HG02623 (cell line): ENCODE results near the gene IL1A.

Experiments used
- ATAC-seq: cut with Tn5 transposase; IDR thresholded peaks from one replicate; pipeline ENCODE4 v1.9.1; 2021; ENCODE audit warnings: moderate library complexity; ENCODE audit not compliant: unreplicated experiment

Gene IL1A

GRCh38 chr2:112818094-112818902, 34.0 kb upstream of the IL1A start:
- ATAC-seq = no peak

- no peak for ATAC-seq
These were observed 32.9 kb upstream of the IL1A start for GRCh38 chr2:112817082-112817689.

- no peak for ATAC-seq
These were observed 30.0 kb upstream of the IL1A start for GRCh38 chr2:112814278-112814677.

- ATAC-seq = no peak
These were observed 29.1 kb upstream of the IL1A start for GRCh38 chr2:112813280-112813966.

GRCh38 chr2:112812318-112813267, 28.3 kb upstream of the IL1A start:
- no peak for ATAC-seq

- no peak for ATAC-seq
These were observed 27.6 kb upstream of the IL1A start for GRCh38 chr2:112811841-112812306.

GRCh38 chr2:112811276-112811831, 27.1 kb upstream of the IL1A start:
- no peak for ATAC-seq

- ATAC-seq = no peak
These were observed 24.8 kb upstream of the IL1A start for GRCh38 chr2:112809112-112809511.

GRCh38 chr2:112807233-112807807, 23.0 kb upstream of the IL1A start:
- ATAC-seq = no peak

GRCh38 chr2:112805542-112805941, 21.2 kb upstream of the IL1A start:
- ATAC-seq = peak; percentile 50

GRCh38 chr2:112803691-112804521, 19.6 kb upstream of the IL1A start:
- no peak for ATAC-seq

GRCh38 chr2:112800881-112801583, 16.7 kb upstream of the IL1A start:
- ATAC-seq = no peak

- ATAC-seq = no peak
These were observed 15.0 kb upstream of the IL1A start for GRCh38 chr2:112798979-112799975.

GRCh38 chr2:112796486-112796885, 12.2 kb upstream of the IL1A start:
- ATAC-seq = no peak

- ATAC-seq = no peak
These were observed 11.5 kb upstream of the IL1A start for GRCh38 chr2:112795774-112796173.

GRCh38 chr2:112794841-112795240, 10.5 kb upstream of the IL1A start:
- no peak for ATAC-seq

- peak; percentile 58 for ATAC-seq
These were observed 9.9 kb upstream of the IL1A start for GRCh38 chr2:112794131-112794733.
